ENCODE measurements around the gene TASL. TPM values are rescaled to one million over a fixed set of nuclear protein-coding genes. Genes with fewer than 3 reads are reported as not detected.

TASL gene
- total and polyA plus RNA-seq, 2 donors (not counting 3 experiments of a cell fraction or from before 2014, with no cell fraction given), result not detected

DNA sequence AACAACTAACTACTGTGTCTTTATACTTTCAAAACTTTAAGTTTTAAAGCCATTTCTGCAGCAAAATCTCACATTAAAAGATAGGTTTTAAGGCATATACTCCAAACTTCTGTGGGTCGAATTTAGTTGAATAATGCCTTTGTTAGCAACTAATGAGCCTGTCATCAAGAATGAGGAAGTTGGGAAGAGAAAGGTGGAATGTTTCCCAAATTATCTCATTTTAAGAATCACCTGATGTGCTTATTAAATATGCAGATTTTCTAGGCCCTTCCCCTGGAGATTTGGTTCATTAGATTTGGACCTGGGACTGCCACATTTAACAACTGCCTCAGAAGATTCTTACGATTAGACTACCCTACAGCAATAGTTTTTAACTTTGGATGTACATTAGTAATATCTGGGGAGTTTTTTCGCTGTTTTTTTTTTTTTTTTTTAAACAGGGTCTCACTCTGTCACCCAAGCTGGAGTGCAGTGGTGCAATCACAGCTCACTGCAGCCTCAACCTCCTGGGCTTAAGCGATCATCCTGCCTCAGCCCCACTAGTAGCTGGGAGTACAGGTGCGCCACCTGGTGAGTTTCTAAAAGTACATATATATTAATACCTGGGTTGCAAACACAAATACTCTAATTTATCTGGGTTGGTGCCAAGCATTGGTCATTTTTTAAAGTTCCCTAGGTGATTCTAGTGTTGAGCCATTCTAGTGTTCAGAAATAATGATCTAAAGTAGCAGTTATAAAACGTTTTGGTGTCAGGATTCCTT lies 16.1 kb upstream of the TASL start:
- H4K20me1 ChIP-seq (replicated peaks; ENCODE audit: control insufficient read depth, extremely low read depth, insufficient read depth, low read length), result no peaks in the 10 kb centered on the region
- no peak overlapping the region for H3K4me2 ChIP-seq (ENCODE audit: insufficient read depth, low read length)
- no peaks in the 10 kb centered on the region for H3K4me1 ChIP-seq (ENCODE audit: control insufficient read depth, extremely low read depth, insufficient read depth, low read length)
- no peaks in the 10 kb centered on the region for H3K27me3 ChIP-seq (ENCODE audit: control insufficient read depth in 2 of 2, insufficient read depth in 2 of 2, low read length in 2 of 2)
- DNase-seq (ENCODE audit: low read depth, low spot score) (no peak), FAIRE-seq (no peak)
- H3K9me3 ChIP-seq (replicated peaks; ENCODE audit: control insufficient read depth, insufficient read depth, low read length), result no peaks in the 10 kb centered on the region
- no TSS peak for BruUV-seq (replicated peaks)
- no peak overlapping the region for H3K9ac ChIP-seq (replicated peaks; ENCODE audit: extremely low read depth, insufficient read depth, low read length)
- dilution Hi-C loops (cut with MboI; ENCODE audit: extremely low pct_ligation_motif_present, low sequenced_read_pairs), result no loop called here
- H3K27ac ChIP-seq (ENCODE audit: insufficient read depth, low read depth, low read length), result no peak overlapping the region
- no peaks in the 10 kb centered on the region for H3K9me1 ChIP-seq (replicated peaks; ENCODE audit: control insufficient read depth, extremely low read depth, insufficient read depth, low read length)
- H3K4me3 ChIP-seq (replicated peaks in 1 of 3; ENCODE audit: insufficient read depth in 1 of 3, low read depth in 1 of 3, low read length in 3 of 3), result no peak overlapping the region
- no peak overlapping the region for H2AFZ ChIP-seq (ENCODE audit: low read depth, low read length)
- POLR2A ChIA-PET, result no interaction called here
- no peaks in the 10 kb centered on the region for H3K79me2 ChIP-seq (ENCODE audit: control insufficient read depth, insufficient read depth, low read length)
- TF ChIP-seq CTCF (IDR thresholded peaks at IDR 0.05; ENCODE audit: extremely low read depth in 1 of 2, insufficient read depth in 1 of 2, low read depth in 1 of 2, low read length in 2 of 2), result no peak
- no peak for TF ChIP-seq JUN (IDR thresholded peaks at IDR 0.05; ENCODE audit: borderline replicate concordance, insufficient read depth, insufficient read length, low read depth)
- no peak for TF ChIP-seq POLR2A (IDR thresholded peaks at IDR 0.05; ENCODE audit: low read depth, low read length)
- no peak for TF ChIP-seq POLR2AphosphoS5 (IDR thresholded peaks at IDR 0.05; ENCODE audit: insufficient read depth, low read depth, low read length)
- TF ChIP-seq MYC (IDR thresholded peaks at IDR 0.05; ENCODE audit: low read depth, low read length), result no peak
- no peak for TF ChIP-seq FOS (IDR thresholded peaks at IDR 0.05; ENCODE audit: borderline replicate concordance, insufficient read depth, low read length)
- TF ChIP-seq, protein P1, sequence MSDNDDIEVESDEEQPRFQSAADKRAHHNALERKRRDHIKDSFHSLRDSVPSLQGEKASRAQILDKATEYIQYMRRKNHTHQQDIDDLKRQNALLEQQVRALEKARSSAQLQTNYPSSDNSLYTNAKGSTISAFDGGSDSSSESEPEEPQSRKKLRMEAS (IDR thresholded peaks at IDR 0.05; ENCODE audit: insufficient read depth, insufficient read length), result no peak
- no peak for TF ChIP-seq GATA2 (IDR thresholded peaks at IDR 0.05; ENCODE audit: insufficient read depth, insufficient read length, low read depth, low read length)
- TF ChIP-seq EZH2 (IDR thresholded peaks at IDR 0.05; ENCODE audit: borderline replicate concordance, low read depth, low read length, severe bottlenecking), result no peak
- CTCF ChIA-PET, result no interaction called here
- intact Hi-C loops (cut with micrococcal nuclease), result no loop called here
- H3K36me3 ChIP-seq (ENCODE audit: control insufficient read depth in 2 of 2, extremely low read depth in 1 of 2, insufficient read depth in 2 of 2, low read length in 2 of 2), result no peaks in the 10 kb centered on the region

All from endothelial cell of umbilical vein (primary cell).